Glomerular endothelial cell (primary cell): Measurements from ENCODE around the gene SUMO3. TPM values are rescaled to one million over a fixed set of nuclear protein-coding genes. Genes with fewer than 3 reads are reported as not detected.

Experiments used
- DNase-seq: peaks from one replicate; pipeline ENCODE4 v3.0.0-alpha.2; 2011; ENCODE audit warnings: low read depth, low spot score; ENCODE audit errors: extremely low read depth
- total RNA-seq: library from RNA; depleted of rRNA; stranded (reverse); fragments of >200 nt; gene quantifications from 2 replicates; pipeline ENCODE4 v1.2.3, GENCODE V29; 2015

SUMO3 gene
- 59.8 and 79.2 TPM in 2 replicates for total RNA-seq

- no peak for DNase-seq
Observed at GRCh38 chr21:44817914-44818639, at the start of gene SUMO3. TSS of gene SUMO3 (minus strand) at chr21:44818062. CDS start at chr21:44817968, 94 bp downstream.

- DNase-seq, result no peak
Observed at GRCh38 chr21:44867464-44867863, 49.6 kb upstream of the SUMO3 start.

DNA sequence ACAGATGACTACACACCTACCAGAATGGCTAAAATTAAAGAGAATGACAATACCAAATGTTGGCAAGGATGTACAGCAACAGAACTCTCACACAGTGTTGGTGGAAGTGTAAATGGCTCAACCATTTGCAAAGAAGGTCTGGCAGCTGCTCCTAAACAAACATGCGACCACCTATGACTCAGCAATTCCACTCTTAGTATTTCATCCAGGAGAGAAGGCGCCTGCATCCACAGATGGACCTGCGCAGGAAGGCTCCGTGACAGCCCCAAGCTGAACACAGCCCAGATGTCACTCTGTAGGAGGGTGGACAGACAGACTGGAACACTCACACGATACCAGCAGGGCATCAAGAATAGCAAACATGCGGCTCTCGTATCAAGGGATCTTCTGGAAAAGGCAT, 48.9 kb upstream of the SUMO3 start:
- DNase-seq, result no peak

DNA sequence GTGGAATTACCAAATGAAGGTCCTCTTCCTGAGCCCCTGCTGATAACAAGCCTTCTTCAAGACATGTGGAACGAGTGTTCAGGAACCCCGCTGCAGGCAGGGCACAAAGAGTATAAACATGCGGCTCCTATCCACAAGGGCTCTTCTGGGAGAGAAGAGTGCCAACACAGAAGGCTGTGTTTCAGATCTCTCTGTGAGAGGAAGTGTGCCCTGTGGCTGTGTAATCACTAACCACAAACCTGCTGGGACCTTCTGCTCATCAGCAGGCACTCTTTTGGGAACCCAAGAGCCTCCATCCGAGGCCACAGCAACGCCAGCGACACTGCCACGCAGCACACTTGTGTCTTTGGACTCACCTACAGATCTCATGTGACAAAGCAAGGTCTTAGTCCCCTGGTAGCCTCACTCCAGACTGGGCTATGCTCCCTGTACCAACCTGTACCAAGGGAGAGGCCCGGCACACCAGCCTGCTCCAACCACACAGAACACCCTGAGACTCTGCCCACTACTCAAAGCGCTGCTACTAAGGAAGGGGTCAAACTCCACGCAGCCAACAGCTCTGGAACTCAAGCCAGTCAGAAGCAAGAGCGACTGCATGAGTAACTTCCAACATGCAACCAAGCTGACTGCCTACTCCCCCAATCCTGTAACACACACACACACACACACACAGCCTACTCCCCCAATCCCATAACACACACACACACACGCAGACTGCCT, 47.9 kb upstream of the SUMO3 start:
- DNase-seq, result no peak

- DNase-seq, result no peak
Observed at GRCh38 chr21:44862869-44863685, 45.2 kb upstream of the SUMO3 start.

GRCh38 chr21:44858791-44859190, 40.9 kb upstream of the SUMO3 start:
- DNase-seq, result no peak

DNA sequence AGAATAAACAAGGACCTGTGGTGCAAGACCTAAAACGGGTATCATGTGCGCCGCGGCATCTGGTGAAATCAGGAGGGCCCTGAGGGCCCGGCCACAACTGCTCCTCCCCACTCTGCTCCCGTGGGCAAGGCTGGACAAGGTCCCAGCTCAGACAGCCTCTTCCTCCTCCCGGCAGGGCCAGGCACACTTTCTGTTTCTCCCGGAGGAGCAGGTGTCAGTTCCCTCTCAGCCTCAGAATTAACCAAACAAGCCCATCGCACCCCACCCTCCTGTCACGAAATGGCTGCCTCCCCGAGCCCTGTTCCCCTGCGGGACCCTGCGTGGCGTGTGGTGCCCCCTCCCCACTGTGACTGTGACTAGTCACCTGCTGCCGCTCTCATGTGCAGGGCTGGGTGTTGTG, 40.4 kb upstream of the SUMO3 start:
- no peak for DNase-seq

GRCh38 chr21:44857127-44857892, 39.4 kb upstream of the SUMO3 start:
- DNase-seq, result no peak

DNA sequence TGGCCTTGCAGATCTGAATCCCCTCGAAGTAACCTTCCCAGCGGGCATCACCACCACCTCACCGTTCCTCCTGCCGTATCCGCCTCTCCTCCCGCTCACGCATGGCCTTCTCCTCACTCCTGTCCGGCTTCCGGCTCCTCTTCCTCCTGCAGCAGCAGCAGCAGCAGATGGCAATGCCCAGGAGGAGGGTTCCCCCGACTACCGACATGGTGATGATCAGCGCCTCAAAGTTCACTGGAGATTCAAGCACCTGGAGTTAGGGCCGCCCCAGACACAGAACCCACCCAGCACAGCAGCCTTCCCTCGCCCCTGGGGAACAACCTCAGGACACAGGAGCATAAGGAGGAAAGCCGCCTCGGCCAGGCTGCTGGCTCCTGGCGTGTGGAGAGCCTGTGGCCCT, 38.3 kb upstream of the SUMO3 start:
- DNase-seq, result no peak

DNA sequence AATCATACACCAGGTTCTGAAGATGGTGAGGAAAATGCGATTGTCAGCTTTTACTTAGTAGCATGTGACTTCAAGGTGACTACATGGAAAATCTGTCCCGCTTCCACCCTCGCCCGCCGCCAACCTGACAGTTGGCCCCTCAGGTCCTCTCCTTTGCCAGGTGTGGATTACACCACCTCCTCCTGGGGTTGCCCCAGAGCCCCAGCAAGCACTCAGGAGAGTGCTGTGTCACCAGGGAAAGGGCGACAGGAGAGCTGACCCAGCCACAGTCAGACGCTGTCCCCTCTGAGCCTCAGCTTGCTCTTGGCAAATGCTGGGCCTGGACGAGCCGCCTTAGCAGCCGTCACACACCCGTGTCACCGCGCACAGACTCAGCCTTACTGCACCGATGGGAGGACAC, 37.7 kb upstream of the SUMO3 start:
- DNase-seq, result no peak

DNA sequence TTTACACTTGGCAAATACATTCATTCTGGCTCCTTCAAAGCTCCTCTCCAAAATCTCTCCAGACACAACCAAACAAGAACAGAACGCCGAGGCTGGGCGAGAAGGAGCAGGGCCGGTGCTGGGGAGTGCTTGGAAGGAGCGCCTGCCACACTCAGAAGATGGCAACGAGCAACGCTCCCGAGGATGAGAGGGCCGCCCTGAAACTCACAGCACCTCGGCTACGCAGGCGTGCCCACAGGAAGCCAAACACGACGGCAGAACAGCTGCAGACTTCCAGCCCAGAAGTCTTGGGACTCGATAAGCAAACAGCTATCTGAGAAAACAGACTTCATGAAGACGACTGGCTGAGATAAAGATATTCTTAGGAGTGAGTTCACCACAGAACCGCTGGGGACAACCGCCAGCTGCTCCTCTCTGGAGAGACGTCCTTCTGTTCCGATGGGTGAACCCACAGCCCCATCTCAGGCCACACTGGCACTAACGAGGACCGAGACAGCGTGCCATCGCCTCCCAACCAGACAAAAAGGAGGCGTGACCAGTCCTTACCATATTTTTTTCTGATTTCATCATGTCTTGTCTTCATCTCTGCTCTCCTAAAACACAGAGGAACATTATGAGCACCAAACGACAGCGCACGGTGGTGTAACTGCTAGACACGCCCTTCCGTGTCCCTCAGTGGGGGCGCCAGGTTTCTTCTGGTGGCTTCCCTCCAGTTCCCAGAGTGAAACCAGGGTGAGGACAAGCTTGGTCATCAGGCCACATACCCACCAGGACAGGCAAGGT, 37.0 kb upstream of the SUMO3 start:
- DNase-seq, result no peak

- DNase-seq, result no peak
Observed at GRCh38 chr21:44854391-44854663, 36.5 kb upstream of the SUMO3 start.

DNA sequence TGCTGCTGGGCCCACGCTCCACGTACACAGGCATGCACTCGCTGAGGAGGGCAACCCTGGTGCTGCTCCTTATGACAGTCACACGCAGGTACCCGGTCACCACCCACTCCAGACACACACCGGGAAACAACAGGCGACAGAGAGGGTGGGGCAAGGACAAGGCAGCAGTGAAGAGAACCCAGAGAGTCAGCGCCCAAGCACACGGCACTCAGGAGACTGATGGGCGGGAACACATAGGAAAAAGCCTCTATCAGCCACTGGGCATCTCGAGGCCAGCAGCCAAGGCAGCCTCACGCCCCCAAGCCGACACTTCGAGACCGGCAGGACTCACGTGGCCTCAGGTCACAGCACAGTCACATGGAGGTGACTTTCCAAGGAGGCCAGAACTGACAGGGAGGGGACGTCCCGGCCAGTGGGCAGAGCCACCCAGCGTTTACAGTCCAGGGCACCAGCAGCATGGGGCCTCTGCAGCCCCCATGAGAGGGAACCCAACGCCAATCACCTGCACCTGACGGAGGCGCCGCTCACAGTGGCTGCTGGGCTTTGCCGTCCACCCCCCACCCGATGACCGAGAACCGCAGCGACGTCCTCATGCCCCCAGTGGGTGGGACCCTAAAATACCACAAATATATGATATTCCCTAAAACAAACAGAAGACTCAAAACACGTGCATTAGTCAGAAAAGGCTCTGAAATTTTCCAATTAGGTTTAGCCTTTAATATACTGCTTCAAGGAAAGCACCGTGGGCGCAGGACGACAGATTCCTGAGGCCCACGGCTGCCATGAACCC, 35.9 kb upstream of the SUMO3 start:
- no peak for DNase-seq

- DNase-seq, result no peak
Observed at GRCh38 chr21:44850905-44851657, 33.2 kb upstream of the SUMO3 start.

GRCh38 chr21:44850208-44850800, 32.4 kb upstream of the SUMO3 start:
- DNase-seq, result no peak

DNA sequence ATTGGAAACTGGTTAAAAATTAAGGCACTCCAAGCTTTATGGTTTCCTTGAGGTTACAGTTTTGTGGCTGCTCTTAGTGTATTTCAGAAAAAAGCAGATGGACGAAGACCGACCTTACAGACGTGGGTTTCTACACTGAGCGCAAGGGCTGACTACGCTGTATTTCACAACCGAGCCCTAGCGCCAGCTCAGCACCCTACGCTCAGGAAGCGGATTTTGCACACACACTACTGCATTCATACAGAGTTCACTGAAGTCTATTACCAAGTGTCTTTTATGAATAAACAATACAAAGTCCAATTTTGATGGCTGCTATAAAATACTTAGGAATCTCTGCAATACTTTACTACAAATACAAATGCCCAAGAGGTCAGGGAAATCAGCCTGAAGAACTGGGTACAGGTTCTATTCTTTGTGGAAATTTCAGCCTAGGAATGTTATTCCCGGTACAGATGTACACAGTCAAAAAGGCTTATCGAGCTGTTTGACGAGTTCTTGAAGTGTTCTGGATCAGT, 31.8 kb upstream of the SUMO3 start:
- DNase-seq, result no peak

DNA sequence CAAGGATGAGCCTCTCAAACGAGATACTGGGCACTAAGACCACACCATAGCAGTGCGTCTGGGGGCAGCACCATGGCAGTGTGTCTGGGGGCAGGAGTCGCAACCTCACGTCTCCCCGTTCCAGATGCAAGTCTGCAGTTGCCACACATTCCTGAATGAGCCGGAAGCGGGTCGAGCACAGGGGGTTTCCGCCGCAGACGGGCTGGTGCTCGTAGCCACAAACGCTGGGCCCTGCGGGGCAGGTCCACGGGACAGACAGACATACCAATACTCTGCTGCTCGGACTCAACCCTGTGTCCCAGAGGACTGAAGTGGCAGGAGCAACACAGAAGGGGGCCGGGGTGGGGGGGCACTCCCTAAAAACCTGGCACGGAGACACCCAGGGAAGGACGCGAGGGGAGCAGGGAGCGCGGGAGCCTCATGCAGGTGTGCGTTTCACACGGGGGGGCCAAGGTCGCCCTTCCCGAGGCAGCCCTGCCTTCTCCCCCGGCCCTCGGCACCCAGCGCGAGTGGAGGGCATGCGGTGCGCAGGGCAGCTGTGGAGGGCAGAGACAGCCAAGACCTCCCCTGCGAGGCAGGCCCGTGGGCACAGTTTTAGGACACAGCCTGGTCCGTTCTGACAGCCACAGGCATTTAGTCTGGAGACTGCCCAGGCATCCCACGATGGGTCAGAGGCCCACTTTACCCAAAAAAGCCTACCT, 31.1 kb upstream of the SUMO3 start:
- no peak for DNase-seq
